ENCODE results near the gene CCDC88A.
"Not testable (repeated sequence)": the region's sequence is repeated elsewhere in the genome, so short reads cannot be mapped to it uniquely, and the experiment has no call there.

The CCDC88A gene

DNA sequence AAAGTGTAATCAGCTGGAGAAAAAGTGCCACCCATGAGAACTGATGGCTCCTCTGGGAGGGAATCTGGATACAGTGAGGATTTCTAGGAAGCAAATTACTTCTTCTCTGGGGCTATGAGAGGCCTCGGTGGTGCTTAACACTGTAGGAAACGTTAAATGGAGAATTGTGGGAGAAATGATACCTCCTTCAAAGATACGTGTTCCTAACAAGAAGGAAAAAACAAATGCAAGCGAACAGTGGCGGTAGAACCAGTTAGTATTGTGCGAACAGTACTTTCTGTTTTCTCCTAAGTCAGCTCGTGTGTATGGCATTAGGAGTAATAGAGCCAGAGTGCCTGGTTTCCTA is 150.0 kb downstream of the CCDC88A start:
- peak; percentile 23 for DNase-seq (ENCODE audit: extremely low spot score)
- TF ChIP-seq CTCF (IDR thresholded peaks at IDR 0.05; ENCODE audit: control extremely low read depth, extremely low read depth, low read depth, missing control alignments), result no peak
- ChIA-PET POLR2A (interaction anchor here (1.1 kb wide), 1 partner anchor 143 kb away, joined by 8 read pairs; no protein-coding TSS in a partner anchor), CTCF (interaction anchor here (1.3 to 2.1 kb wide), 2 partner anchors 10 to 12 kb away, joined by 4 read pairs; no protein-coding TSS in a partner anchor)

DNA sequence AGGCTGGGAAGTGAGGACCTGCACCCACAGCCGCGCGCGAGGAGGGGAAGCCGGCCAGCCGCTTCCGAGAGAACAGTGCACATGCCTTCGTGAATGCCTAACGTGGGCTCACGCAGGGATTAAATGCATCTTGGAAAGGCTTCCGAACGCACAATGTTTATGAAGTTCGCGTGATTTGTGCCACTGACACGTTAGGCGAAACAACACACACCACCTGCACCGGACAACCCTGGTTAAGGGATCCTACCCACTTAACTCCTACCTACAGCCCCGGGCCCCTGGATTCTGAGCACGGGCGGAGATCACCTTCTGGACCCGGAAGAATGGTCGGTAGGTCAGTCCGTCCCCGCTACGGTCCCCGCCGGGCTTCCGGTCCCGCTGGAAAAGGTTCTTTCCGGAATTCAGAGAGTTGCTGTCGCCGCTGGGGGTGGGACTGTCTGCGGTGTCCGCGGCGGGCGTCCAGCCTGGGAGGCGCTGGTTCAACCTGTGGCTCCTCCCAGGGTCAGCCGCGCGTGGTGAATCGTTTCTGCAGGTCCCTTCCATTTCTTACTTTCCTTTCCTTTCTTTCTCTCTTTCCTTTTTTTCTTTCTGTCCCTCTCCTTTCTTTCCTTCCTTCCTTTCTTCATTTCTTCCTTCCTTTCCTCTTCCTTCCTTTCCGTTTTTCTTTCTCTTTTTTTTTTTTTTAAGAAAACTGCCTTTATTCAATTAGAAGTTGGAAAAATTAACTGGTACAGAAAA is 150.6 kb downstream of the CCDC88A start, which contains the start of gene MTIF2:
MTIF2 (minus strand) TSS at position 325 of the 738 bp plus-strand sequence. CDS start 5,373 bp downstream, outside the sequence.
- ChIA-PET POLR2A (interaction anchor here (1.1 kb wide), 1 partner anchor 143 kb away, joined by 8 read pairs; no protein-coding TSS in a partner anchor), CTCF (interaction anchor here (2.1 kb wide), 1 partner anchor 12 kb away, joined by 4 read pairs; no protein-coding TSS in a partner anchor)
- peak; percentile 93 for DNase-seq (ENCODE audit: extremely low spot score)
- no peak for TF ChIP-seq CTCF (IDR thresholded peaks at IDR 0.05; ENCODE audit: control extremely low read depth, extremely low read depth, low read depth, missing control alignments)

DNA sequence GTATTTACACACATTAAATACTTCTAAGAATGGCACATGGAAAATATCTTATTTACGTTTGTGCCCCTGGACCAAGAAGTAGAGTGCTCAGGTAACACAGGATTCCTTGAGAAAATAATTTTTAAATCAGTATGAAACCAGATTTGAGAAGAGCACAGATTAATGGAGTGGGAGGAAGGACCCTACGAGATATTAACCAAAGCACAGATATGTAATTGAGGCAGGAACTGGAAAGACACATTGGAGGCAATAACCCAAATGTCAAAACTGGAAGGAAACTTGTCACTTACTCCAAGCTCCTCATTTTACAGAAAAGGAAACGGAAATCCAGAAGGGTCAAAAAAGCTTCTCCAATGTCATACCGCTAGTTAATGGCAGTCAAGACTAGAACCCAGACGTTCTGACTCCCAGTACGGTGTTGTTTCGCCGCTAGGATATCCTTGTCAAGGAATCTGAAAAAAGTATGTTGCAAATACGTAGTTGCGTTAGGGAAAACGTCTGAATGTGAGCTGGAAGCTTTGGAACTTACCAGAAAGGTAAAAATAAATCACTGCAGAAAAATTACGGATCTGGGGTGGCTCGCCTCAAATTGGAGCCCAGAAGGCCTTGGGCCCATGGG is 151.3 kb downstream of the CCDC88A start:
- peak; percentile 15 for DNase-seq (ENCODE audit: extremely low spot score)
- ChIA-PET POLR2A (no interaction called here), CTCF (interaction anchor here (2.1 kb wide), 1 partner anchor 13 kb away, joined by 4 read pairs; no protein-coding TSS in a partner anchor)
- TF ChIP-seq CTCF (IDR thresholded peaks at IDR 0.05; ENCODE audit: control extremely low read depth, extremely low read depth, low read depth, missing control alignments), result no peak

DNA sequence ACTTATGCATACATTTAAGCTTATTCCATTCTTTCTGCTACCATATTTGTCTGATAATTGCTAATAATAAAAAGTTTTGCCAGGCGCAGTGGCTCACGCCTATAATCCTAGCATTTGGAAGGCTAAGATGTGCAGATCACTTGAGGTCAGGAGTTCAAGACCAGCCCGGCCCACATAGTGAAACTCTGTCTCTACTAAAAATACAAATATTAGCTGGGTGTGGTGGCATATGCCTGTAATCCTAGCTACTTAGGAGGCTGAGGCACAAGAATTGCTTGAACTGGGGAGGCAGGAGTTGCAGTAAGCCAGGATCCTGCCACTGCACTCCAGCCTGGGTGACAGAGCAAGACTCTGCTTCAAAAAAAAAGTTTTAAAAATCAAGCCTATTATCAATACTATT is 160.1 kb downstream of the CCDC88A start:
- POLR2A ChIA-PET; DNase-seq (ENCODE audit: extremely low spot score): not testable (repeated sequence)
- CTCF ChIA-PET, result interaction anchor here (1.0 to 1.4 kb wide), 3 partner anchors 11 to 22 kb away, joined by 3 to 4 read pairs (median 3); no protein-coding TSS in a partner anchor

DNA sequence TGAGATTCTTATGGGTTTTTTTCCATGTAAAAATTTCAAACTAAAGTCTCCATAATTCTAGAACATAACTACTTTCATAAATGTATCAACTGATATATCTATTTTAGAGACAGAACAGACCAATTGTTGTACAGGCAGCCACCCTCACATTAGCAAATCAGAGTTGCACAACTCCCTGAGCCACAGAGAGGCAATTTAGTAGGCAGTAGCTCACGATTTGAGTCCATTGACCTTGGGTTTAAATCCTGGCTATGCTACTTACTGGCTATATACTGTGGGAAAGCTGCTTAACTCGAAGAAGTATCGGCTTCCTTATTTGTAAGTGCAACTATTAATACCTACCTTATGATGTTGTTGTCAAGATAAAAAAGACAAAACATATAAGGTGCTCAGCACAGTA is 166.8 kb downstream of the CCDC88A start:
- TF ChIP-seq CTCF (IDR thresholded peaks at IDR 0.05; ENCODE audit: control extremely low read depth, extremely low read depth, low read depth, missing control alignments), result no peak
- POLR2A ChIA-PET, result no interaction called here
- CTCF ChIA-PET, result no interaction called here
- no peak for DNase-seq (ENCODE audit: extremely low spot score)

GRCh38 chr2:55247025-55247424 is 172.6 kb downstream of the CCDC88A start:
- no peak for TF ChIP-seq CTCF (IDR thresholded peaks at IDR 0.05; ENCODE audit: control extremely low read depth, extremely low read depth, low read depth, missing control alignments)
- CTCF ChIA-PET, result interaction anchor here (1.3 kb wide), 1 partner anchor 8 kb away, joined by 3 read pairs; no protein-coding TSS in a partner anchor
- DNase-seq (ENCODE audit: extremely low spot score), result no peak
- POLR2A ChIA-PET, result interaction anchor here (0.6 kb wide), 1 partner anchor 9 kb away, joined by 5 read pairs; no protein-coding TSS in a partner anchor

GRCh38 chr2:55245411-55245810 is 174.2 kb downstream of the CCDC88A start:
- POLR2A ChIA-PET, result no interaction called here
- TF ChIP-seq CTCF (IDR thresholded peaks at IDR 0.05; ENCODE audit: control extremely low read depth, extremely low read depth, low read depth, missing control alignments), result no peak
- CTCF ChIA-PET, result no interaction called here
- DNase-seq (ENCODE audit: extremely low spot score), result no peak
